Measurements from ENCODE around the gene RNASET2. TPM values are rescaled to one million over a fixed set of nuclear protein-coding genes. Genes with fewer than 3 reads are reported as not detected.

The RNASET2 gene
- total RNA-seq, 1 donor from 2014 or later: 32.3 TPM

DNA sequence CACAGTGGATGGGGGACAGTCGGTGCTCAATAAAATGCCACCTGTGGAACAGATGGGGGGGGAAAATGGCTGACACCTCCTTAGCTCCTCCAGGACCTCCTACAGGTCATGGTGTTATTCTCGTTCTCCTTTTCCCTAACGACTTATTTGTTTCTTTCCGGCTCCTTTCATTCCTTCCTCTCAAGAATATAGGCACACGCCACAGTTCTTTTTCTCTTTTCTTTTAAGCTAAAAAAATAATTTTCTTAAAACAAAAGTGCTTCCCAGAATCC is 1.4 kb upstream of the RNASET2 start:
- H3K9me3 Mint-ChIP-seq: no peaks in the 10 kb centered on the region
- TF ChIP-seq, protein P1, sequence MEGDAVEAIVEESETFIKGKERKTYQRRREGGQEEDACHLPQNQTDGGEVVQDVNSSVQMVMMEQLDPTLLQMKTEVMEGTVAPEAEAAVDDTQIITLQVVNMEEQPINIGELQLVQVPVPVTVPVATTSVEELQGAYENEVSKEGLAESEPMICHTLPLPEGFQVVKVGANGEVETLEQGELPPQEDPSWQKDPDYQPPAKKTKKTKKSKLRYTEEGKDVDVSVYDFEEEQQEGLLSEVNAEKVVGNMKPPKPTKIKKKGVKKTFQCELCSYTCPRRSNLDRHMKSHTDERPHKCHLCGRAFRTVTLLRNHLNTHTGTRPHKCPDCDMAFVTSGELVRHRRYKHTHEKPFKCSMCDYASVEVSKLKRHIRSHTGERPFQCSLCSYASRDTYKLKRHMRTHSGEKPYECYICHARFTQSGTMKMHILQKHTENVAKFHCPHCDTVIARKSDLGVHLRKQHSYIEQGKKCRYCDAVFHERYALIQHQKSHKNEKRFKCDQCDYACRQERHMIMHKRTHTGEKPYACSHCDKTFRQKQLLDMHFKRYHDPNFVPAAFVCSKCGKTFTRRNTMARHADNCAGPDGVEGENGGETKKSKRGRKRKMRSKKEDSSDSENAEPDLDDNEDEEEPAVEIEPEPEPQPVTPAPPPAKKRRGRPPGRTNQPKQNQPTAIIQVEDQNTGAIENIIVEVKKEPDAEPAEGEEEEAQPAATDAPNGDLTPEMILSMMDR (conservative IDR thresholded peaks at IDR 0.05): no peak
- peak overlapping the region; percentile 90 for H3K4me3 Mint-ChIP-seq
- H3K36me3 Mint-ChIP-seq: no peaks in the 10 kb centered on the region
- peaks cover 39% of the 10 kb centered on the region for H3K4me1 Mint-ChIP-seq (ENCODE audit: unreplicated experiment)
- DNase-seq (ENCODE audit: extremely low spot score, unreplicated experiment): no peak
- H3K27me3 Mint-ChIP-seq: peaks cover 5% of the 10 kb centered on the region
- peak overlapping the region; percentile 65 for H3K27ac Mint-ChIP-seq

DNA sequence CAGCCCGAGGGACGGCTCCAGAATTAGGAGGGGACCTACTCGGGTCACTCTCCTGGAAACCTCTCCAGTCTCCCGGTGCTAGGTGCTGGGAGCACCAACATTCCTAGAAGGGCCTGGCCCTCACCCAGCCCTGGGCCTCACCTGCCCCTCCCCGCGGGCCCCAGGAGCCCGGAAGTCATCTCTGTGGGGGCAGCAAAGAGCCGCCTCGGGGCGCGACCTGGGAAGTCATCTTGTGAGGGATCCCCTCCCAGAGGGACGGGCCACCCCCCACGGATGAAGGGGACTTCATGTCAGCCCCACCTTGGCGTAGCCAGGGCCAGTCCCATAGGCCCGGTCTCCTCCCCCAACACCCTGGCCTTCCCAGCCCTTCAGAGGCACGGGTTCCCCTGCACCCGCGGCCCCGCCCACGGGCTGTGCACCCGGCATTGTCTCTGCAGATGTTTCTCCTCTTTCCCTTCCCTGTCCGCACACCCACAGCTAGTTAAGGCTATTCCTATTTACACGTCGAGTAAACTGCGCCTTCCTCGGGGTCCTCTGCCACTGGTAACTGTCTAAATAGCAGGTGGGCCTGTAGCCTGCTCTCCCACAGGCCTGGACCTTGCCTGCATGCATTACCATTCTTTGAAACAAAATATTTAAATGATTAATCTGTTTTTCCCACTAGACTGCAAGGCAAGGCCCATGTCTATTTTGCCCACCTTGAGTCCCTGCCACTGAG is 896 bp upstream of the RNASET2 start:
- H3K27ac Mint-ChIP-seq: peak overlapping the region; percentile 65
- peak overlapping the region; percentile 90 for H3K4me3 Mint-ChIP-seq
- DNase-seq (ENCODE audit: extremely low spot score, unreplicated experiment): no peak
- TF ChIP-seq, protein P1 (conservative IDR thresholded peaks at IDR 0.05): no peak
- H3K27me3 Mint-ChIP-seq: peaks cover 5% of the 10 kb centered on the region
- peaks cover 39% of the 10 kb centered on the region for H3K4me1 Mint-ChIP-seq (ENCODE audit: unreplicated experiment)
- no peaks in the 10 kb centered on the region for H3K9me3 Mint-ChIP-seq
- no peaks in the 10 kb centered on the region for H3K36me3 Mint-ChIP-seq

DNA sequence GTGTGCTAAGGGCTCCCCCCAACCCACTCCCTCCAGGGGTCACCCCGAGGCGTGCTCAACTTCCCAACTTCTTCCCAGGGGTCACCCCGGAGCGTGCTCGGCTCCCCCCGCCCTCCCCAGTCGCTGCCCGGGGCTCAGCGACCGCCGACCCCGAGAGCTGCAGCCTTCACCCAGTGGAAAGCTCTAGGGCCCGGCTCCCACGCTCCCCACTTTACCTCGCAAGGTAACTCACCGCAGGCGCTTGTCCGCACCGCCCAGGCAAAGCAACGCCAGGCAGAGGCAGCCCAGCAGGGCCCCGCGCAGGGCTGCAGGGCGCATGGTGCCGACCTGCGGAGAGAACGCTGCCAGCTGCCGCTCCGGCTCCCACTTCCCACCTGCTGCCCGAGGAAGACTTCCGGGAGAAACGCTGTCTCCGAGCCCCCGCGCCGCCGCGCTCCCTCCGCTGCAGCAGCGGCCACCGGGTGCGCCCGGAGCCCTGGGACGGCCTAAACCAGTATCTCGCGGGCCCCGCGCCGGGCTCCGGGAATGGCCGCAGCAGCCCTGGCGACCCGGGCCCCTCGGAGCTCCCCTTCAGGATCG is 396 bp downstream of the RNASET2 start:
- Mint-ChIP-seq H3K27me3 (peaks cover 5% of the 10 kb centered on the region), H3K4me1 (ENCODE audit: unreplicated experiment) (peaks cover 39% of the 10 kb centered on the region), H3K4me3 (peak overlapping the region; percentile 90), H3K27ac (no peak overlapping the region), H3K36me3 (peaks cover under 1% of the 10 kb centered on the region), H3K9me3 (no peaks in the 10 kb centered on the region)
- no peak for DNase-seq (ENCODE audit: extremely low spot score, unreplicated experiment)
- TF ChIP-seq, protein P1 (conservative IDR thresholded peaks at IDR 0.05): no peak

DNA sequence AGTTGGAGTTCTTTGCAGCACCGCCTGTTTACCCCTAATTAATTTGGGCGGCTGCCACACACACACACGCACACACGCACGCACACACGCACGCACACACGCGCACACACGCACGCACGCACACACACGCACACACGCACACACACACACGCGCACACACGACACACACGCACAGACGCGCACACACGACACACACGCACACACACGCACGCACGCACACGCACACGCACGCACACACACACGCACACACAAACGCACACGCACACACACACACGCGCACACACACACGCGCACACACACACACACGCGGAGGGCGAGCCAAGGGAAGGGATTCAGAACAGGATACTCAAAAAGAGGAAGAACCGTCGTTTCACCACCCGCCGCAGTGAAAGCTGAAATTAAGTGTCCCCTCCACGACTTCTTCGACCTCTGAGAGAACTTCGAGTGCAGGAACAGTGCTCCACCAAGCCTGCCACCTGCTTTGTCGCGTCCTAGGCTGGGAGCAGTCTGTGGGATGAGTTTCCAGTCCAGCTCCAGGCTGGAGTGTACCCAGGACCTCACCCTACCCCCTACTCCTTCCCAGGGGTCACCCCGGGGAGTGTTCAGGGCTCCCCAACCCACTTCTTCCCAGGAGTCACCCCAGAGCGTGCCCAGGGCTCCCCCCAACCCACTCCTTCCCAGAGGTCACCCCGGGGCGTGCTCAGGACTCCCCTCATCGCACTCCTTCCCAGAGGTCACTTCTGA is 1.1 kb downstream of the RNASET2 start:
- H3K27ac Mint-ChIP-seq: peak overlapping the region; percentile 56
- TF ChIP-seq, protein P1 (conservative IDR thresholded peaks at IDR 0.05): no peak
- no peaks in the 10 kb centered on the region for H3K9me3 Mint-ChIP-seq
- no peak for DNase-seq (ENCODE audit: extremely low spot score, unreplicated experiment)
- peaks cover 5% of the 10 kb centered on the region for H3K36me3 Mint-ChIP-seq
- peaks cover 39% of the 10 kb centered on the region for H3K4me1 Mint-ChIP-seq (ENCODE audit: unreplicated experiment)
- peak overlapping the region; percentile 90 for H3K4me3 Mint-ChIP-seq
- H3K27me3 Mint-ChIP-seq: peaks cover 5% of the 10 kb centered on the region

DNA sequence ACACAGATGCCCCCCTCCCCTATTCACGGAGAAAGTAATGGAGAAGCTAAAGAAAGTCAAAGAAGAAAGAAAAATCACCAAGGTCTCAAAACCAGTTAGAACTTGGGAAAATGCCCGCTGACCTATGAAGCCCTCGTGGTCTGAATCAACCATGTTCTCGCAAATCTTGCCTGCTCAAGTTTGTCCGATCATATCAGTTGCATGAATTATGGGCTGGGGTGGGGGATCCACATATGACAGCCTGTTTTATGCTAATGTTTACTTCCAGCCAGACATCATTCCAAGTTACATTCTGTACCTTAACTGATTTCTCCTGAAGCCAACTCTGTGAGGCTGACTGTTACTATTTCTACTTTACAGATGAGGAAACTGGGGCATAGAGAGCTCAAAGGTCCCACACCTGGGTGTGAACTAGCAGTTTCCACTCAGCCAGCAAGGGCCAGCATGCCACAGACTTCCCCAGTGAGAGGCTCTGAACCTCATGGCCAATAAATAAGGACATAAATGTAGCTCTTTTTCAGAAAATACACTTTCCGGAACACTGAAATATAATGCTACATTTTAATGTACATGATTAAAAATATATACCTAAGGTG is 2.1 kb downstream of the RNASET2 start:
- Mint-ChIP-seq H3K4me3 (peak overlapping the region; percentile 61), H3K4me1 (ENCODE audit: unreplicated experiment) (peaks cover 34% of the 10 kb centered on the region), H3K36me3 (peaks cover 9% of the 10 kb centered on the region), H3K27me3 (peaks cover 3% of the 10 kb centered on the region), H3K9me3 (no peaks in the 10 kb centered on the region), H3K27ac (no peak overlapping the region)
- TF ChIP-seq, protein P1 (conservative IDR thresholded peaks at IDR 0.05): no peak
- no peak for DNase-seq (ENCODE audit: extremely low spot score, unreplicated experiment)
